Mesothelial cell of epicardium (in vitro differentiated cells): ENCODE data around the gene PARD3B. TPM values are rescaled to one million over a fixed set of nuclear protein-coding genes. Genes with fewer than 3 reads are reported as not detected.

Experiments used
- DNase-seq, 2 experiments: peaks; one replicate each; pipeline ENCODE4 v3.0.0; 2021; ENCODE audit warnings: low spot score in 2 of 2; ENCODE audit not compliant: unreplicated experiment in 2 of 2
- H3K27ac Mint-ChIP-seq: 2 replicates; pipeline ENCODE4 v1.8.0; 2021; ENCODE audit warnings: mixed read lengths
- H3K27me3 Mint-ChIP-seq: 2 replicates; pipeline ENCODE4 v1.8.0; 2021; ENCODE audit warnings: low read depth, mixed read lengths
- H3K36me3 Mint-ChIP-seq: 2 replicates; pipeline ENCODE4 v1.8.0; 2021; ENCODE audit warnings: mixed read lengths
- H3K4me1 Mint-ChIP-seq: 2 replicates; pipeline ENCODE4 v1.8.0; 2021; ENCODE audit warnings: mixed read lengths
- H3K4me3 Mint-ChIP-seq: 2 replicates; pipeline ENCODE4 v1.8.0; 2021; ENCODE audit warnings: mild to moderate bottlenecking, moderate library complexity, mixed read lengths
- H3K9me3 Mint-ChIP-seq: 2 replicates; pipeline ENCODE4 v1.8.0; 2021; ENCODE audit warnings: mixed read lengths
- total RNA-seq: library from RNA; stranded (reverse); gene quantifications from 3 replicates; pipeline ENCODE4 v1.2.1, GENCODE V29; 2021
- TF ChIP-seq, protein P1 (sequence below): fragments of 200-600 bp; sonication (generic); IDR thresholded peaks from one replicate; pipeline ENCODE4 v1.5.0; 2021; ENCODE audit warnings: antibody characterized with exemption; ENCODE audit not compliant: unreplicated experiment

The PARD3B gene
- total RNA-seq, 1 donor from 2014 or later = 23.4 TPM

DNA sequence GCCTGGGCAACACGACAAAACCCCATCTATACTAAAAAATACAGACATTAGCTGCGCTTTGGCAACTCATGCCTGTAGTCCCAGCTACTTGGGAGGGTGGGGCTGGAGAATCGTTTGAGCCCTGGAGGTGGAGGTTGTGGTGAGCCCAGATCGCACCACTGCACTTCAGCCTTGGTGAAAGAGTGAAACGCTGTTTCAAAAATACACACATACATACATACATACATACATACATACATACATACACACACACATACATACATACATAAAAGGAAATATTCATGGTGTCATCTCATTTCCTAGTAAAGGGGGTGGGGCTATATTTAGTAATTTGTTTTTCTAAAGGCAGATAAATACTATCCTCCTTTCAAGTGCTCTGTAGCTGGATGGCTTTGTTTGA, 205.1 kb downstream of the PARD3B start:
- no peaks in the 10 kb centered on the region for H3K4me1 Mint-ChIP-seq
- no peak overlapping the region for H3K27ac Mint-ChIP-seq
- H3K4me3 Mint-ChIP-seq = no peak overlapping the region
- H3K27me3 Mint-ChIP-seq = no peaks in the 10 kb centered on the region
- H3K9me3 Mint-ChIP-seq = peaks cover 5% of the 10 kb centered on the region
- H3K36me3 Mint-ChIP-seq = peaks cover 6% of the 10 kb centered on the region
- no peak for DNase-seq
- TF ChIP-seq, protein P1, sequence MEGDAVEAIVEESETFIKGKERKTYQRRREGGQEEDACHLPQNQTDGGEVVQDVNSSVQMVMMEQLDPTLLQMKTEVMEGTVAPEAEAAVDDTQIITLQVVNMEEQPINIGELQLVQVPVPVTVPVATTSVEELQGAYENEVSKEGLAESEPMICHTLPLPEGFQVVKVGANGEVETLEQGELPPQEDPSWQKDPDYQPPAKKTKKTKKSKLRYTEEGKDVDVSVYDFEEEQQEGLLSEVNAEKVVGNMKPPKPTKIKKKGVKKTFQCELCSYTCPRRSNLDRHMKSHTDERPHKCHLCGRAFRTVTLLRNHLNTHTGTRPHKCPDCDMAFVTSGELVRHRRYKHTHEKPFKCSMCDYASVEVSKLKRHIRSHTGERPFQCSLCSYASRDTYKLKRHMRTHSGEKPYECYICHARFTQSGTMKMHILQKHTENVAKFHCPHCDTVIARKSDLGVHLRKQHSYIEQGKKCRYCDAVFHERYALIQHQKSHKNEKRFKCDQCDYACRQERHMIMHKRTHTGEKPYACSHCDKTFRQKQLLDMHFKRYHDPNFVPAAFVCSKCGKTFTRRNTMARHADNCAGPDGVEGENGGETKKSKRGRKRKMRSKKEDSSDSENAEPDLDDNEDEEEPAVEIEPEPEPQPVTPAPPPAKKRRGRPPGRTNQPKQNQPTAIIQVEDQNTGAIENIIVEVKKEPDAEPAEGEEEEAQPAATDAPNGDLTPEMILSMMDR = no peak

DNA sequence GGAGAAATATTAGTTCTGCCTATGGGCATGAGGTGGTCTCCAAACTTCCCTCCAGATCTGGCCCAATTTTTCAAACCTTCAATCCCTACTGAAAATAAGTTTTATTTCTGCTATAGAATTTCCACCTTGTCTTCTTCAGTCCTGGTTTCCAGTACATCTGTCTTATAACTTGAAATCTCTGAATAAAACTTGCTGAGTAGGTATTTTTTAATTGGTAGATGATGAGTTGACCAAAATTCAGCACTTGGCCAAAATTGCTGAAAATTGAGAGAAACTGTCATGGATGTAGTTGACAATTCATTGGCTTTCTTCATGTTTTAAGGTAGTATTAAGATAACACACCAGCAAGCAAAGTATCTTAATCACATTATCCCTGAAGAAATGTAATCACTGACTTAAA, 206.2 kb downstream of the PARD3B start:
- no peaks in the 10 kb centered on the region for H3K4me1 Mint-ChIP-seq
- TF ChIP-seq, protein P1 = no peak
- H3K9me3 Mint-ChIP-seq = peaks cover 5% of the 10 kb centered on the region
- H3K4me3 Mint-ChIP-seq = no peak overlapping the region
- H3K27ac Mint-ChIP-seq = no peak overlapping the region
- no peak for DNase-seq
- H3K36me3 Mint-ChIP-seq = peaks cover 6% of the 10 kb centered on the region
- no peaks in the 10 kb centered on the region for H3K27me3 Mint-ChIP-seq

DNA sequence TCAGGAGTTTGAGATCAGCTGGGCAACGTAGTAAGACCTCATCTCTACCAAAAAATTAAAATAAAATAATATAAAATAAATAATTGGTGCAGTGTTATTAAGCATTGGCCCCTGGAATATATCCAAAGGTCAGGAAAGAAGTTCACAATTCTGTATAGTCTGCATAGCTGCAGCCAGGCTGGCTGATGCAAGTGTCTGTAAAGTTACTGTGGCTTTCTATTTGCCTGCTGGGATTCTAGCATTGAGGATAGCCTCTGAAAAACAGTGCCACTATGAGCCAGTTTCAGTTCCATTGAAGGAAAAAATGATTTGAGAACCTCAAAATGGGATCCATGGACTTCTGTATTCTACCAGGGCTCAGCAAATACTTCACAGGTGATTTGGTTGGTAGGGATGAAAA, 208.6 kb downstream of the PARD3B start:
- Mint-ChIP-seq H3K27ac (no peak overlapping the region), H3K4me1 (no peaks in the 10 kb centered on the region), H3K4me3 (no peak overlapping the region), H3K27me3 (no peaks in the 10 kb centered on the region), H3K36me3 (no peaks in the 10 kb centered on the region), H3K9me3 (no peaks in the 10 kb centered on the region)
- DNase-seq = no peak
- TF ChIP-seq, protein P1 = no peak

DNA sequence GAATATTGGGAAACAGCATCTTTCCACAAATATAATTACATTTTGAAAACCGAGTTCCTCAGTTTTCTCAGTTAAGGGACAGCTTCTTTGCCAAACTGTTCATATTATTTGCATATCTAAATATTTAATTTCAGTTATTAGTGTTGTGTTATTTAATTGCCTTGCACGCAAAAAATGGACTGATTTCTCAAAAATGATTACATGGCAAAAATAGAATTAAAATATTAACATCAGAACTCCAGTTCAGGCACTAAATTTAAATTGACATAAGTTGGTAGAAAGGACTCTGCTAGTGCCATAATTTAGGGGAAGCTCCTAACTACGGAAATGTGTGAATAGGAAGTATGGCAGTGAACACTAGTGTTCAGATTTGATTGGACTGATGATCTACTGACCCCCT, 209.6 kb downstream of the PARD3B start:
- TF ChIP-seq, protein P1 = no peak
- H3K27ac Mint-ChIP-seq = no peak overlapping the region
- no peaks in the 10 kb centered on the region for H3K4me1 Mint-ChIP-seq
- no peaks in the 10 kb centered on the region for H3K9me3 Mint-ChIP-seq
- no peak overlapping the region for H3K4me3 Mint-ChIP-seq
- H3K36me3 Mint-ChIP-seq = no peaks in the 10 kb centered on the region
- no peaks in the 10 kb centered on the region for H3K27me3 Mint-ChIP-seq
- DNase-seq = no peak

DNA sequence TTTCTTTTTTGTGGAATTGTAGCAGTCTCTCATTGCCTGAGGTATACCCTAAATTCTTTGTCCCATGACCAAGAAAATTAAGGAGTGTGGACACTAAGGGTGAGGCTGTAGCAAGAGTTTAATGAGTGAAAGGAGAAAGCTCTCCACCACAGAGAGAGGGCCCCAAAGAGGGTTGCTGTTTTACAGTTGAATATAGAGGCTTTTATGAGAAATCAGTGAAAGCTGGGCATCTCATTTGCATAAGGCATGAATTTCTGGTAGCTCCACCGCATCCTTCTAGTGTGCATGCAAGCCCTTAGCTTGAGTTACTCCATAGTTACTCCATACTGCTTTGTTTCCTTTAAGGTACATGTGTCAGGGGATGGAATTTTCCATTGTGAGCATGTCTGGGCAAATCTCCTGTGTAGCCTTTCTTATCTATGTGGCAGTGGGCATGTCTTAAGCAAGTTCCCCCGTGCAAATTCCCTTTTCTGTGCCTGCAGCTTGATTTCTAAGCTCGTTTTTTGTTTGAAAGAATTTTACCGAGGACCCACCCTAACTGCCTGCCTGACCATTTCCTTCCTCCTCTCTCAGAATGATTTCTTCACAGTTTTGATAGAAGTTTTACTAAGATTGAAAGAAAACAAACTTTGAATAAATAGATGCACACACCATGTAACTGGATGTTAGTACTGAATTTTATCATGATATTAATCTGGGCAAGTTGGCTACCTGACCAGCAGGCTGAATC, 218.9 kb downstream of the PARD3B start:
- H3K4me3 Mint-ChIP-seq = no peak overlapping the region
- no peak overlapping the region for H3K27ac Mint-ChIP-seq
- H3K36me3 Mint-ChIP-seq = peaks cover 10% of the 10 kb centered on the region
- TF ChIP-seq, protein P1 = no peak
- DNase-seq = no peak
- H3K27me3 Mint-ChIP-seq = no peaks in the 10 kb centered on the region
- peaks cover 15% of the 10 kb centered on the region for H3K9me3 Mint-ChIP-seq
- H3K4me1 Mint-ChIP-seq = no peaks in the 10 kb centered on the region
